HepG2 (cell line): ENCODE data around the gene DCK. TPM values are rescaled to one million over a fixed set of nuclear protein-coding genes. Genes with fewer than 3 reads are reported as not detected.

ENCODE experiments used
- ATAC-seq: fragments of 200-7000 bp; cut with Tn5 transposase; 3 replicates; pipeline ENCODE4 v1.9.1; 2020; ENCODE audit warnings: mild to moderate bottlenecking, moderate library complexity
- Bru-seq: library from RNA; stranded (reverse); fragments of 400-500 nt; gene quantifications from one replicate; lab custom pipeline; 2021; lab: Mats Ljungman, UMichigan
- BruChase-seq, 2 experiments: library from RNA; stranded (reverse); fragments of 400-500 nt; gene quantifications; one replicate each; lab custom pipeline; 2021; lab: Mats Ljungman, UMichigan
- BruUV-seq: library from RNA; stranded (reverse); fragments of 400-500 nt; replicated peaks from 2 replicates; lab custom pipeline; 2021; lab: Mats Ljungman, UMichigan
- CTCF ChIA-PET: fragments of 300-600 bp; formaldehyde crosslinking; extraction: SDS; loops from one replicate; lab custom pipeline; 2021; ENCODE audit warnings: low total read pairs, inconsistent platforms, low intra/inter-chr PET ratio; lab: Yijun Ruan, JAX
- POLR2A ChIA-PET: fragments of 350-600 bp; sonication (Branson Sonifier 250); formaldehyde crosslinking; loops from one replicate; lab custom pipeline; 2020; ENCODE audit warnings: antibody characterized with exemption, inconsistent platforms; lab: Yijun Ruan, JAX
- DNase-seq: peaks from one replicate; pipeline ENCODE4 v3.0.0-alpha.2; 2015; ENCODE audit warnings: low spot score
- FAIRE-seq: peaks from 3 replicates; lab custom pipeline; 2011; peaks lifted over from hg19 to GRCh38; lab: Jason Lieb, UNC
- H2AFZ ChIP-seq: one replicate; pipeline ENCODE4 v1.6.1; 2011; ENCODE audit warnings: low read length, inconsistent platforms
- H3K27ac ChIP-seq: fragments of 300-600 bp; 3 replicates; pipeline ENCODE4 v1.8.0; 2011; ENCODE audit warnings: mixed run types, mild to moderate bottlenecking, mixed read lengths, low read length, inconsistent platforms; ENCODE audit not compliant: insufficient read depth; ENCODE audit errors: extremely low read length
- H3K27me3 ChIP-seq, 2 experiments: fragments of 200-600 bp in 1 of 2; 2 replicates in 1 of 2; 3 replicates in 1 of 2; pipeline versions ENCODE4 v1.6.0 to v1.8.0; 2011; ENCODE audit warnings: low read length in 2 of 2, mild to moderate bottlenecking in 2 of 2, moderate library complexity in 2 of 2, inconsistent platforms in 1 of 2; ENCODE audit not compliant: insufficient read depth in 2 of 2, control insufficient read depth in 1 of 2
- H3K36me3 ChIP-seq, 2 experiments: fragments of 200-600 bp in 1 of 2; replicated peaks in 1 of 2; 2 replicates in 1 of 2; 3 replicates in 1 of 2; pipeline versions ENCODE4 v1.5.1 to v1.8.0; 2011; ENCODE audit warnings: low read length in 2 of 2, inconsistent platforms in 1 of 2; ENCODE audit not compliant: insufficient read depth in 2 of 2, control insufficient read depth in 1 of 2
- H3K4me1 ChIP-seq: 2 replicates; pipeline ENCODE4 v1.5.1; 2012; ENCODE audit warnings: low read length, inconsistent platforms; ENCODE audit not compliant: insufficient read depth
- H3K4me2 ChIP-seq: 2 replicates; pipeline ENCODE4 v1.6.0; 2011; ENCODE audit warnings: low read depth, low read length, inconsistent platforms
- H3K4me3 ChIP-seq, 3 experiments: fragments of 200-600 bp in 1 of 3; sonication (generic), shearing (Covaris generic) in 1 of 3; replicated peaks in 1 of 3; 2 replicates each; pipeline ENCODE4 v1.5.1; 2011 to 2016; ENCODE audit warnings: low read length in 3 of 3, inconsistent platforms in 2 of 3, low read depth in 2 of 3, mild to moderate bottlenecking in 2 of 3, control low read depth in 1 of 3, mixed read lengths in 1 of 3; ENCODE audit not compliant: insufficient read depth in 1 of 3
- H3K79me2 ChIP-seq: one replicate; pipeline ENCODE4 v1.6.1; 2011; ENCODE audit warnings: low read length, inconsistent platforms; ENCODE audit not compliant: insufficient read depth
- H3K9ac ChIP-seq: 2 replicates; pipeline ENCODE4 v1.6.0; 2011; ENCODE audit warnings: mild to moderate bottlenecking, low read depth, low read length, inconsistent platforms; ENCODE audit not compliant: insufficient read depth
- H3K9me3 ChIP-seq: 2 replicates; pipeline ENCODE4 v1.5.1; 2012; ENCODE audit warnings: mild to moderate bottlenecking, low read length
- H4K20me1 ChIP-seq: 2 replicates; pipeline ENCODE4 v1.6.0; 2011; ENCODE audit warnings: inconsistent platforms, mild to moderate bottlenecking, low read length, moderate library complexity; ENCODE audit not compliant: insufficient read depth
- JUND ChIP-seq: sonication (generic); formaldehyde crosslinking; IDR thresholded peaks from 2 replicates; pipeline ENCODE4 v1.8.0; 2022; ENCODE audit warnings: mild to moderate bottlenecking, missing genetic modification reagents
- KLF11 ChIP-seq: IDR thresholded peaks from 2 replicates; pipeline ENCODE4 v1.6.1; 2016; ENCODE audit warnings: missing compliant biosample characterization
- NFYC ChIP-seq: IDR thresholded peaks from 2 replicates; pipeline ENCODE4 v1.6.1; 2016; ENCODE audit warnings: missing genetic modification reagents, missing compliant biosample characterization
- NR2C2 ChIP-seq: sonication (generic); formaldehyde crosslinking; IDR thresholded peaks from 2 replicates; pipeline ENCODE4 v1.4.0; 2020; ENCODE audit warnings: missing genetic modification reagents, mild to moderate bottlenecking, moderate library complexity, borderline replicate concordance
- TAF1 ChIP-seq: sonication (generic); formaldehyde crosslinking; IDR thresholded peaks from 2 replicates; pipeline ENCODE4 v1.4.0; 2020; ENCODE audit warnings: missing genetic modification reagents
- TEAD2 ChIP-seq: sonication (generic); formaldehyde crosslinking; IDR thresholded peaks from 2 replicates; pipeline ENCODE4 v1.9.0; 2021; ENCODE audit warnings: missing genetic modification reagents
- ZFP62 ChIP-seq: sonication (generic); formaldehyde crosslinking; IDR thresholded peaks from 2 replicates; pipeline ENCODE4 v1.4.0; 2020; ENCODE audit warnings: missing genetic modification reagents
- ZNF101 ChIP-seq: sonication (generic); formaldehyde crosslinking; IDR thresholded peaks from 2 replicates; pipeline ENCODE4 v1.4.0; 2020; ENCODE audit warnings: mild to moderate bottlenecking, low read depth, missing genetic modification reagents, borderline replicate concordance
- ZNF224 ChIP-seq: sonication (generic); formaldehyde crosslinking; IDR thresholded peaks from 2 replicates; pipeline ENCODE4 v1.5.0; 2020; ENCODE audit warnings: mild to moderate bottlenecking, missing genetic modification reagents
- ZNF292 ChIP-seq: sonication (generic); formaldehyde crosslinking; IDR thresholded peaks from 2 replicates; pipeline ENCODE4 v1.8.1; 2022; ENCODE audit warnings: mild to moderate bottlenecking, low read depth, missing genetic modification reagents, borderline replicate concordance
- ZNF383 ChIP-seq: sonication (generic); formaldehyde crosslinking; IDR thresholded peaks from 2 replicates; pipeline ENCODE4 v1.4.0; 2020; ENCODE audit warnings: missing genetic modification reagents, mild to moderate bottlenecking, borderline replicate concordance
- WGBS: methylation state at CpG from one replicate; pipeline ENCODE4 v1.1.6; 2017; ENCODE audit warnings: low lambda C conversion rate; 5-methylcytosine and 5-hydroxymethylcytosine counted together
- in situ Hi-C: cut with HindIII; loops from 2 replicates; pipeline ENCODE4 v1.10.0; 2017; ENCODE audit warnings: low pct_unique_long_range_greater_than_20kb; ENCODE audit not compliant: extremely low pct_ligation_motif_present
- intact Hi-C: fragments of 100-400 bp; cut with micrococcal nuclease; formaldehyde crosslinking; loops from one replicate; pipeline ENCODE4 v1.10.0; 2022; ENCODE audit not compliant: unreplicated experiment
- long read RNA-seq, 2 experiments: library from RNA in 1 of 2; library from polyadenylated mRNA in 1 of 2; stranded (forward) in 1 of 2; unstranded in 1 of 2; transcript quantifications; one replicate each; pipeline ENCODE4 v2.0.0, GENCODE V29; 2019 to 2022
- polyA minus RNA-seq, 3 experiments: library from RNA; depleted of rRNA, polyadenylated mRNA; stranded (reverse); fragments of >200 nt; gene quantifications; 2 replicates each; pipeline ENCODE4 v1.2.3, GENCODE V29; 2011; ENCODE audit warnings: low replicate concordance in 1 of 3
- polyA plus RNA-seq, 8 experiments: library from polyadenylated mRNA; depleted of rRNA in 3 of 8; stranded (reverse) in 7 of 8; unstranded in 1 of 8; fragments of >200 nt; fragmentation: Illumina TruSeq in 4 of 8; extraction: Trizol in 4 of 8; gene quantifications; 2 replicates each; pipeline versions ENCODE4 v1.2.1 to v1.2.3, GENCODE V29; 2011 to 2016; ENCODE audit warnings: low read depth in 4 of 8, missing spikeins in 1 of 8, mixed read lengths in 1 of 8; ENCODE audit not compliant: insufficient read depth in 1 of 8
- total RNA-seq, 5 experiments: library from RNA; depleted of rRNA; stranded (reverse); fragments of >200 nt; fragmentation: Illumina TruSeq; extraction: Trizol; gene quantifications; 2 replicates each; pipeline ENCODE4 v1.2.3, GENCODE V29; 2016; ENCODE audit warnings: low read depth in 1 of 5
- TF ChIP-seq, protein P1 (sequence below): sonication (generic); formaldehyde crosslinking; IDR thresholded peaks from 2 replicates; pipeline ENCODE4 v1.5.0; 2020; ENCODE audit warnings: mild to moderate bottlenecking, missing genetic modification reagents
- TF ChIP-seq, protein P2 (sequence below): sonication (generic); formaldehyde crosslinking; IDR thresholded peaks from 2 replicates; pipeline ENCODE4 v1.5.1; 2020; ENCODE audit warnings: mild to moderate bottlenecking, missing genetic modification reagents, borderline replicate concordance

The DCK gene
- total RNA-seq (2016; rRNA removed; fragmentation: Illumina TruSeq; extraction: Trizol), result 21.8 and 33.5 TPM in 2 replicates
- total RNA-seq (2016; cell fraction: cytosol; rRNA removed; fragmentation: Illumina TruSeq; extraction: Trizol; ENCODE audit: low read depth), result 3.2 and 3.3 TPM in 2 replicates
- total RNA-seq (2016; cell fraction: insoluble cytoplasmic fraction; rRNA removed; fragmentation: Illumina TruSeq; extraction: Trizol), result 22.5 and 31.3 TPM in 2 replicates
- 12.4 and 13.6 TPM in 2 replicates for total RNA-seq (2016; cell fraction: membrane; rRNA removed; fragmentation: Illumina TruSeq; extraction: Trizol)
- total RNA-seq (2016; cell fraction: nucleus; rRNA removed; fragmentation: Illumina TruSeq; extraction: Trizol), result 13.0 and 17.9 TPM in 2 replicates
- polyA plus RNA-seq (2011; rRNA removed), result 3.3 and 5.7 TPM in 2 replicates
- 2.4 and 3.3 TPM in 2 replicates for polyA plus RNA-seq (2011; cell fraction: cytosol; rRNA removed)
- polyA plus RNA-seq (2011; cell fraction: nucleus; rRNA removed), result 1.6 and 2.1 TPM in 2 replicates
- polyA plus RNA-seq (2012), result 5.4 and 10.5 TPM in 2 replicates
- 2.2 and 2.3 TPM in 2 replicates for polyA plus RNA-seq (2016; cell fraction: cytosol; fragmentation: Illumina TruSeq; extraction: Trizol; ENCODE audit: low read depth)
- polyA plus RNA-seq (2016; cell fraction: insoluble cytoplasmic fraction; fragmentation: Illumina TruSeq; extraction: Trizol; ENCODE audit: low read depth), result 34.0 and 37.2 TPM in 2 replicates
- polyA plus RNA-seq (2016; cell fraction: membrane; fragmentation: Illumina TruSeq; extraction: Trizol; ENCODE audit: low read depth), result 7.5 and 8.5 TPM in 2 replicates
- polyA plus RNA-seq (2016; cell fraction: nucleus; fragmentation: Illumina TruSeq; extraction: Trizol; ENCODE audit: insufficient read depth, low read depth), result 16.6 and 18.1 TPM in 2 replicates
- 1.2 TPM in 2 replicates for polyA minus RNA-seq (2011; rRNA and poly(A)+ RNA removed; ENCODE audit: low replicate concordance)
- 4.8 TPM in 2 replicates for polyA minus RNA-seq (2011; cell fraction: cytosol; rRNA and poly(A)+ RNA removed)
- 5.1 and 13.9 TPM in 2 replicates for polyA minus RNA-seq (2011; cell fraction: nucleus; rRNA and poly(A)+ RNA removed)
- Bru-seq, nascent RNA, result percentile 66 among the genes with signal in this experiment
- percentile 75 among the genes with signal in this experiment for BruChase-seq, experiment 1, labeled RNA remaining after a 6-hour chase
- percentile 69 among the genes with signal in this experiment for BruChase-seq, experiment 2, labeled RNA remaining after a 2-hour chase
- long read RNA-seq, experiment 1, transcript DCK-201 (7 exons, 2,716 nt), result major isoform, 10 of 13 reads
- long read RNA-seq, experiment 1, partial matches to known transcripts, result 1 of 13 reads
- long read RNA-seq, experiment 1, other reads (novel, unspliced or antisense), result 1 of 13 reads
- long read RNA-seq, experiment 2, partial matches to known transcripts, result 6 of 7 reads
- long read RNA-seq, experiment 2, other reads (novel, unspliced or antisense), result 1 of 7 reads

DNA sequence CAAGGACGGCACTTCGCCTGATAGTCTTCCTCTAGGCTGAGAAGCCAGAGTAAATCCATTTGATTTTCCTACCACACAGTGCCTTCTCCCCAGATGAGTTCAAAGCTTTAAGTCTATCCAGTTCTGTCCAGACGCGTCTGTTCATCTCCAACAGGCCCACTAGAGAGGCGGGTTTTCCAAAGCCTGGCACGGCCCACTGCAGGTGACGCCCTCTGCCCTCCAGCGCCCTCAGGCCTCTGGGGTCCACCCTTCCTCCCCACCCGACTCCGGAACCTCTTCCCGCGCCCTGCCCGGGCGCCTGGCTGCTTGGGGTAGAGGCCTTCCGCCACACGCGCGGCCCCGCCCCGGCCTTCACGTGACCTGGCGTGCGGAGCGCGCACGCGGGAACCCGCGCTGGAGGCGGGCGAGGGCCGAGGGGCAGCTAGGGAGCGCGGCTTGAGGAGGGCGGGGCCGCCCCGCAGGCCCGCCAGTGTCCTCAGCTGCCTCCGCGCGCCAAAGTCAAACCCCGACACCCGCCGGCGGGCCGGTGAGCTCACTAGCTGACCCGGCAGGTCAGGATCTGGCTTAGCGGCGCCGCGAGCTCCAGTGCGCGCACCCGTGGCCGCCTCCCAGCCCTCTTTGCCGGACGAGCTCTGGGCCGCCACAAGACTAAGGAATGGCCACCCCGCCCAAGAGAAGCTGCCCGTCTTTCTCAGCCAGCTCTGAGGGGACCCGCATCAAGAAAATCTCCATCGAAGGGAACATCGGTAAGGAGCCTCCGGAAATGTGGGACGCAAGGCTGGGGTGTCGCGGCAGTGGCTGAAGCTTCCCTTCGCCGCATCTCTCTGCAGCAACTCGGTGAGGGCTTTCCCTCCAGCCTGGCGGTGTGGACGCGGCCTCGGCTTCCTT, at the start of gene DCK:
Gene DCK, plus strand, starts transcription at position 469 of the 888 bp plus-strand sequence. Its CDS starts 187 bp downstream, at position 656.
- in situ Hi-C loops, result loop anchor here (10.0 kb wide), 1 partner anchor 149 kb away; no protein-coding TSS in a partner anchor
- CTCF ChIA-PET, result no interaction called here
- BruUV-seq, result no TSS peak
- TF ChIP-seq NR2C2 (peak; percentile 92), TEAD2 (CRISPR knock-in tag) (no peak), ZNF101 (no peak), KLF11 (CRISPR knock-in tag) (no peak), ZFP62 (CRISPR knock-in tag) (no peak), TAF1 (CRISPR knock-in tag) (peak; percentile 76), NFYC (CRISPR knock-in tag) (peak; percentile 56), JUND (CRISPR knock-in tag) (no peak), ZNF224 (CRISPR knock-in tag) (0 out of 2 replicates have a peak, but pooled peaks have one; percentile 34), ZNF292 (CRISPR knock-in tag) (0 out of 2 replicates have a peak, but pooled peaks have one; percentile 57), ZNF383 (CRISPR knock-in tag) (no peak)
- TF ChIP-seq, protein P1, sequence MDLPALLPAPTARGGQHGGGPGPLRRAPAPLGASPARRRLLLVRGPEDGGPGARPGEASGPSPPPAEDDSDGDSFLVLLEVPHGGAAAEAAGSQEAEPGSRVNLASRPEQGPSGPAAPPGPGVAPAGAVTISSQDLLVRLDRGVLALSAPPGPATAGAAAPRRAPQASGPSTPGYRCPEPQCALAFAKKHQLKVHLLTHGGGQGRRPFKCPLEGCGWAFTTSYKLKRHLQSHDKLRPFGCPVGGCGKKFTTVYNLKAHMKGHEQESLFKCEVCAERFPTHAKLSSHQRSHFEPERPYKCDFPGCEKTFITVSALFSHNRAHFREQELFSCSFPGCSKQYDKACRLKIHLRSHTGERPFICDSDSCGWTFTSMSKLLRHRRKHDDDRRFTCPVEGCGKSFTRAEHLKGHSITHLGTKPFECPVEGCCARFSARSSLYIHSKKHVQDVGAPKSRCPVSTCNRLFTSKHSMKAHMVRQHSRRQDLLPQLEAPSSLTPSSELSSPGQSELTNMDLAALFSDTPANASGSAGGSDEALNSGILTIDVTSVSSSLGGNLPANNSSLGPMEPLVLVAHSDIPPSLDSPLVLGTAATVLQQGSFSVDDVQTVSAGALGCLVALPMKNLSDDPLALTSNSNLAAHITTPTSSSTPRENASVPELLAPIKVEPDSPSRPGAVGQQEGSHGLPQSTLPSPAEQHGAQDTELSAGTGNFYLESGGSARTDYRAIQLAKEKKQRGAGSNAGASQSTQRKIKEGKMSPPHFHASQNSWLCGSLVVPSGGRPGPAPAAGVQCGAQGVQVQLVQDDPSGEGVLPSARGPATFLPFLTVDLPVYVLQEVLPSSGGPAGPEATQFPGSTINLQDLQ, result peak; percentile 44; the same call in 1 of the 2 replicates
- TF ChIP-seq, protein P2, sequence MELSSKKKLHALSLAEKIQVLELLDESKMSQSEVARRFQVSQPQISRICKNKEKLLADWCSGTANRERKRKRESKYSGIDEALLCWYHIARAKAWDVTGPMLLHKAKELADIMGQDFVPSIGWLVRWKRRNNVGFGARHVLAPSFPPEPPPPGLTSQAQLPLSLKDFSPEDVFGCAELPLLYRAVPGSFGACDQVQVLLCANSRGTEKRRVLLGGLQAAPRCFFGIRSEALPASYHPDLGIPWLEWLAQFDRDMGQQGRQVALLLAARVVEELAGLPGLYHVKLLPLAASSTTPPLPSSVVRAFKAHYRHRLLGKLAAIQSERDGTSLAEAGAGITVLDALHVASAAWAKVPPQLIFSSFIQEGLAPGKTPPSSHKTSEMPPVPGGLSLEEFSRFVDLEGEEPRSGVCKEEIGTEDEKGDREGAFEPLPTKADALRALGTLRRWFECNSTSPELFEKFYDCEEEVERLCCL (CRISPR knock-in tag), result no peak

More for the DNA sequence above, at the start of gene DCK:
- intact Hi-C loops, result loop anchor here (1.0 to 10.0 kb wide), 4 partner anchors 23 to 289 kb away; partner anchors contain the start of genes GRSF1 and MOB1B
- H2AFZ ChIP-seq, result peak within 1 kb of the TSS; percentile 93
- no peaks in the 10 kb centered on the region for H3K27me3 ChIP-seq
- H3K36me3 ChIP-seq, result no peaks in the 10 kb centered on the region
- H3K27ac ChIP-seq, result peak within 1 kb of the TSS; percentile 83
- H3K9me3 ChIP-seq, result no peaks in the 10 kb centered on the region
- peak within 1 kb of the TSS; percentile 67 to 92 (median 89) for H3K4me3 ChIP-seq
- peaks cover 43% of the 10 kb centered on the region for H3K4me1 ChIP-seq
- H3K4me2 ChIP-seq, result peak within 1 kb of the TSS; percentile 97
- H3K9ac ChIP-seq, result peak within 1 kb of the TSS; percentile 81
- peak; percentile 85 for DNase-seq
- peak; percentile 93 for ATAC-seq
- no peak for FAIRE-seq
- H4K20me1 ChIP-seq, result no peaks in the 10 kb centered on the region; the same call in 1 of the 2 replicates
- H3K79me2 ChIP-seq, result peaks cover 39% of the 10 kb centered on the region
- 1% methylated on average over 38 of the region's 74 CpGs for WGBS
- POLR2A ChIA-PET, result interaction anchor here (0.7 to 2.4 kb wide), 11 partner anchors 8 to 296 kb away, joined by 3 to 18 read pairs (median 3); partner anchors contain the start of genes GRSF1 and MOB1B
